Keratinocyte (primary cell): ENCODE measurements around the gene COL4A5.

Experiments
- CTCF ChIP-seq, 3 experiments: IDR thresholded peaks in 1 of 3; conservative IDR thresholded peaks in 1 of 3; optimal IDR thresholded peaks in 1 of 3; 2 replicates in 2 of 3; 3 replicates in 1 of 3; pipeline versions ENCODE3 to v1.5.1; 2011; ENCODE audit warnings: low read length in 3 of 3, mild to moderate bottlenecking in 3 of 3, moderate library complexity in 2 of 3, control low read depth in 1 of 3, inconsistent platforms in 1 of 3; ENCODE audit not compliant: insufficient read depth in 2 of 3; ENCODE audit errors: extremely low read depth in 1 of 3
- EZH2 ChIP-seq: IDR thresholded peaks from one replicate; pipeline ENCODE4 v1.6.1; 2012; ENCODE audit warnings: inconsistent platforms, mild to moderate bottlenecking, low read length, moderate library complexity

- TF ChIP-seq EZH2 (no peak), CTCF (optimal IDR thresholded peaks at IDR 0.05 in 1 of 3, IDR thresholded peaks at IDR 0.05 in 1 of 3, conservative IDR thresholded peaks at IDR 0.05 in 1 of 3; ENCODE audit: extremely low read depth in 1 of 3, insufficient read depth in 2 of 3, low read length in 3 of 3) (no peak)
Observed at GRCh38 chrX:108438110-108438623, 1.5 kb upstream of the COL4A5 start, which contains the start of gene COL4A6.
